DND-41 (cell line): ENCODE results near the gene TSEN15.

Source experiments
- EZH2 ChIP-seq: IDR thresholded peaks from 3 replicates; pipeline ENCODE4 v1.6.1; 2012; ENCODE audit warnings: borderline replicate concordance, low read depth, mild to moderate bottlenecking, moderate library complexity, low read length, inconsistent platforms; ENCODE audit not compliant: severe bottlenecking
- TF ChIP-seq, protein P1 (sequence below): IDR thresholded peaks from 2 replicates; pipeline ENCODE4 v1.5.1; 2012; ENCODE audit warnings: borderline replicate concordance, low read length, moderate library complexity, mild to moderate bottlenecking; ENCODE audit not compliant: poor library complexity, severe bottlenecking; ENCODE audit errors: extremely low read depth

DNA sequence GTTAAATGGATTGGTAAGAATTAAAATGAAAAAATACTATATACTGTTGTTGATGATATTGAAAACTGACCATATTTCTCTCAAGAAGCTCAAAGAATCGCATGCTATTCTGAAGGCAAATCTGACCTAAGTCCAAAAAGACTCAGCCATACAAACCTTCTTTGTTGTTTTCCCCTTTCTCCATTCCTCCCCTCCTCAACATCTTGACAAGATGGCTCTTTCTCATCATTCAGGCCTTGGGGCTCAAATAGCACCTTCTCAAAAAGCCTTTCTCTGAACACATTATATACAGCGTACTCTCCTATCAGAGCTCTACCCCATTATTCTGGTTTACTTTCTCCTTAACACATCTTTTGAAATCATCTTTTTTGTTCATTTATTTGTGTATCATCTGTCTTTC lies 31.2 kb upstream of the TSEN15 start:
- TF ChIP-seq, protein P1, sequence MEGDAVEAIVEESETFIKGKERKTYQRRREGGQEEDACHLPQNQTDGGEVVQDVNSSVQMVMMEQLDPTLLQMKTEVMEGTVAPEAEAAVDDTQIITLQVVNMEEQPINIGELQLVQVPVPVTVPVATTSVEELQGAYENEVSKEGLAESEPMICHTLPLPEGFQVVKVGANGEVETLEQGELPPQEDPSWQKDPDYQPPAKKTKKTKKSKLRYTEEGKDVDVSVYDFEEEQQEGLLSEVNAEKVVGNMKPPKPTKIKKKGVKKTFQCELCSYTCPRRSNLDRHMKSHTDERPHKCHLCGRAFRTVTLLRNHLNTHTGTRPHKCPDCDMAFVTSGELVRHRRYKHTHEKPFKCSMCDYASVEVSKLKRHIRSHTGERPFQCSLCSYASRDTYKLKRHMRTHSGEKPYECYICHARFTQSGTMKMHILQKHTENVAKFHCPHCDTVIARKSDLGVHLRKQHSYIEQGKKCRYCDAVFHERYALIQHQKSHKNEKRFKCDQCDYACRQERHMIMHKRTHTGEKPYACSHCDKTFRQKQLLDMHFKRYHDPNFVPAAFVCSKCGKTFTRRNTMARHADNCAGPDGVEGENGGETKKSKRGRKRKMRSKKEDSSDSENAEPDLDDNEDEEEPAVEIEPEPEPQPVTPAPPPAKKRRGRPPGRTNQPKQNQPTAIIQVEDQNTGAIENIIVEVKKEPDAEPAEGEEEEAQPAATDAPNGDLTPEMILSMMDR: no peak
- no peak for TF ChIP-seq EZH2
